RWPE2 (cell line): ENCODE data around the gene SLC39A10.

Experiments used
- ATAC-seq: fragments of 200-7000 bp; cut with Tn5 transposase; 3 replicates; pipeline ENCODE4 v1.9.1; 2021; ENCODE audit warnings: low read depth
- DNase-seq: peaks from one replicate; pipeline ENCODE4 v3.0.0-alpha.2; 2020; ENCODE audit warnings: low spot score
- H3K27ac ChIP-seq: fragments of 450-650 bp; 2 replicates; pipeline ENCODE4 v1.5.1; 2017; ENCODE audit warnings: mild to moderate bottlenecking; ENCODE audit not compliant: poor library complexity, severe bottlenecking
- H3K27me3 ChIP-seq: fragments of 250-450 bp; sonication (Bioruptor Pico); 2 replicates; pipeline ENCODE4 v1.5.1; 2021; ENCODE audit warnings: mild to moderate bottlenecking, moderate library complexity; ENCODE audit not compliant: insufficient read depth, poor library complexity, severe bottlenecking
- H3K36me3 ChIP-seq: fragments of 250-450 bp; sonication (Bioruptor Pico); 2 replicates; pipeline ENCODE4 v1.5.1; 2020; ENCODE audit warnings: low read depth, mild to moderate bottlenecking, moderate library complexity
- H3K4me1 ChIP-seq: fragments of 250-450 bp; sonication (Bioruptor Pico); 2 replicates; pipeline ENCODE4 v1.5.1; 2021; ENCODE audit warnings: mild to moderate bottlenecking, moderate library complexity; ENCODE audit not compliant: insufficient read depth, poor library complexity, severe bottlenecking
- H3K4me3 ChIP-seq: fragments of 250-450 bp; sonication (Bioruptor Pico); 2 replicates; pipeline ENCODE4 v1.5.1; 2021; ENCODE audit warnings: mild to moderate bottlenecking, moderate library complexity; ENCODE audit not compliant: severe bottlenecking
- H3K9me3 ChIP-seq: fragments of 250-450 bp; sonication (Bioruptor Pico); 2 replicates; pipeline ENCODE4 v1.5.1; 2021; ENCODE audit warnings: mild to moderate bottlenecking, moderate library complexity; ENCODE audit not compliant: severe bottlenecking
- TF ChIP-seq, protein P1 (sequence below): fragments of 450-650 bp; IDR thresholded peaks from one replicate; pipeline ENCODE4 v1.5.1; 2017; ENCODE audit warnings: mild to moderate bottlenecking, moderate library complexity; ENCODE audit not compliant: poor library complexity, severe bottlenecking

Gene SLC39A10

GRCh38 chr2:195756218-195756942 is 99.4 kb downstream of the SLC39A10 start:
- ATAC-seq (peak; percentile 81), DNase-seq (no peak)
- Histone ChIP-seq H3K4me1 (peaks cover 12% of the 10 kb centered on the region), H3K4me3 (no peak overlapping the region), H3K9me3 (no peaks in the 10 kb centered on the region), H3K27ac (peak overlapping the region; percentile 72), H3K27me3 (no peaks in the 10 kb centered on the region), H3K36me3 (no peaks in the 10 kb centered on the region)
- TF ChIP-seq, protein P1, sequence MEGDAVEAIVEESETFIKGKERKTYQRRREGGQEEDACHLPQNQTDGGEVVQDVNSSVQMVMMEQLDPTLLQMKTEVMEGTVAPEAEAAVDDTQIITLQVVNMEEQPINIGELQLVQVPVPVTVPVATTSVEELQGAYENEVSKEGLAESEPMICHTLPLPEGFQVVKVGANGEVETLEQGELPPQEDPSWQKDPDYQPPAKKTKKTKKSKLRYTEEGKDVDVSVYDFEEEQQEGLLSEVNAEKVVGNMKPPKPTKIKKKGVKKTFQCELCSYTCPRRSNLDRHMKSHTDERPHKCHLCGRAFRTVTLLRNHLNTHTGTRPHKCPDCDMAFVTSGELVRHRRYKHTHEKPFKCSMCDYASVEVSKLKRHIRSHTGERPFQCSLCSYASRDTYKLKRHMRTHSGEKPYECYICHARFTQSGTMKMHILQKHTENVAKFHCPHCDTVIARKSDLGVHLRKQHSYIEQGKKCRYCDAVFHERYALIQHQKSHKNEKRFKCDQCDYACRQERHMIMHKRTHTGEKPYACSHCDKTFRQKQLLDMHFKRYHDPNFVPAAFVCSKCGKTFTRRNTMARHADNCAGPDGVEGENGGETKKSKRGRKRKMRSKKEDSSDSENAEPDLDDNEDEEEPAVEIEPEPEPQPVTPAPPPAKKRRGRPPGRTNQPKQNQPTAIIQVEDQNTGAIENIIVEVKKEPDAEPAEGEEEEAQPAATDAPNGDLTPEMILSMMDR: no peak

DNA sequence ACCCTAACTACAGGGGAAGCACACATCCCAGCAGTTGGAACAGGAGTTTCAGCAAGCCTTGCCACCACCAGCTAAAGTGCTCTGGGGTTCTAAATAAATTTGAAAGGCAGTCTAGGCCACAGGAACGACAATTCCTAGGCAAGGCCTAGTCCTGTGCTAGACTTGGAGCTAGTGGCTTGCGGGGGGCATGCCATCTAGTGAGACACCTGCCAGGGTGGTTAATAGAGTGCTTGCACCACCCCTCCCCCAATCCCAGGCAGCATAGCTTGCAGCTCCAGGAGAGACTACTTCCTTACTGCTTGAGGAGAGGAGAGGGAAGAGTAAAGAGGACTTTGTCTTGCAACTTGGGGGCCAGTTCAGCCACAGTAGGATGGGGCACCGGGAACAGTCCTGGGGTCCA is 101.8 kb downstream of the SLC39A10 start:
- TF ChIP-seq, protein P1: no peak
- H3K4me1 ChIP-seq: peaks cover 12% of the 10 kb centered on the region
- DNase-seq: no peak
- no peak for ATAC-seq
- no peak overlapping the region for H3K27ac ChIP-seq
- H3K4me3 ChIP-seq: no peak overlapping the region
- H3K36me3 ChIP-seq: no peaks in the 10 kb centered on the region
- no peaks in the 10 kb centered on the region for H3K27me3 ChIP-seq
- H3K9me3 ChIP-seq: no peaks in the 10 kb centered on the region

- ATAC-seq: no peak
- H3K4me3 ChIP-seq: no peak overlapping the region
- H3K27ac ChIP-seq: no peak overlapping the region
These were observed 102.9 kb downstream of the SLC39A10 start for GRCh38 chr2:195759877-195760276.

GRCh38 chr2:195763866-195764265 is 106.8 kb downstream of the SLC39A10 start:
- peaks cover 7% of the 10 kb centered on the region for H3K4me1 ChIP-seq
- H3K9me3 ChIP-seq: no peaks in the 10 kb centered on the region
- ATAC-seq: no peak
- H3K27me3 ChIP-seq: no peaks in the 10 kb centered on the region
- H3K36me3 ChIP-seq: no peaks in the 10 kb centered on the region
- no peak overlapping the region for H3K4me3 ChIP-seq
- TF ChIP-seq, protein P1: no peak
- DNase-seq: no peak
- H3K27ac ChIP-seq: no peak overlapping the region

More at GRCh38 chr2:195759877-195760276, 102.9 kb downstream of the SLC39A10 start:
- Histone ChIP-seq H3K9me3 (no peaks in the 10 kb centered on the region), H3K27me3 (no peaks in the 10 kb centered on the region), H3K4me1 (peaks cover 12% of the 10 kb centered on the region), H3K36me3 (no peaks in the 10 kb centered on the region)
- no peak for DNase-seq
- TF ChIP-seq, protein P1: no peak

DNA sequence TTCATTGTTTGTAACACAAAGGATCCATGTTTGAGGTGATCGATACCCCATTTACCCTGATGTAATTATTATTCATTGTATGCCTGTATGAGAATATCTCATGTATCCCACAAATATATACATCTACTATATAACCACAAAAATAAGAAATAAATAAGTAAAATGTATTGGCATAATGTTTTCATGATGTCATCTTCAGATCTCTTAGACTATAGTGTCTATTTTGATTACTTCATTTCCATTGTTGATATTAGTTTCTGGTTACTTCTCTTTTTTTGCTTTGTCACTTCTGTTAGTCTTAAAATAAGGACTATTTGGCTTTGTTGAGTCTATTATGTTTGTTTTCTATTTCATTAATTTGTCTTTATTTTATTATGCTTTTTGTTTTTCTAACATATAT is 109.7 kb downstream of the SLC39A10 start:
- no peaks in the 10 kb centered on the region for H3K9me3 ChIP-seq
- no peaks in the 10 kb centered on the region for H3K27me3 ChIP-seq
- H3K4me3 ChIP-seq: no peak overlapping the region
- no peak for DNase-seq
- peaks cover 7% of the 10 kb centered on the region for H3K4me1 ChIP-seq
- TF ChIP-seq, protein P1: no peak
- no peak overlapping the region for H3K27ac ChIP-seq
- no peaks in the 10 kb centered on the region for H3K36me3 ChIP-seq
- no peak for ATAC-seq
